K562 (cell line): ENCODE results near the gene CARD8. TPM values are rescaled to one million over a fixed set of nuclear protein-coding genes. Genes with fewer than 3 reads are reported as not detected.

Source experiments
- CBFA2T3 ChIP-seq: fragments of 450-650 bp; IDR thresholded peaks from 2 replicates; pipeline ENCODE4 v1.6.1; 2017
- EWSR1 ChIP-seq: fragments of 450-650 bp; IDR thresholded peaks from 2 replicates; pipeline ENCODE4 v1.6.1; 2018; ENCODE audit warnings: borderline replicate concordance, mild to moderate bottlenecking, low read depth, moderate library complexity; ENCODE audit not compliant: partially characterized antibody
- EZH2 ChIP-seq: IDR thresholded peaks from 2 replicates; pipeline ENCODE4 v1.6.1; 2012; ENCODE audit warnings: low read depth, mild to moderate bottlenecking, inconsistent platforms, low read length, borderline replicate concordance
- HDAC6 ChIP-seq: IDR thresholded peaks from 2 replicates; pipeline ENCODE4 v1.6.1; 2012; ENCODE audit warnings: low read depth, mild to moderate bottlenecking, control low read depth, inconsistent platforms, low read length, moderate library complexity
- JUND ChIP-seq, 2 experiments: IDR thresholded peaks; 2 replicates in 1 of 2; 3 replicates in 1 of 2; pipeline ENCODE4 v1.6.1; 2011; ENCODE audit warnings: borderline replicate concordance in 2 of 2, low read depth in 2 of 2, low read length in 2 of 2, improper control_type of control experiment in 1 of 2, missing biosample characterization in 1 of 2, missing genetic modification characterization in 1 of 2, missing genetic modification reagents in 1 of 2
- LEF1 ChIP-seq: fragments of 450-650 bp; IDR thresholded peaks from 2 replicates; pipeline ENCODE4 v1.6.1; 2016; ENCODE audit warnings: mild to moderate bottlenecking
- MBD1 ChIP-seq: fragments of 250-450 bp; sonication (Bioruptor Pico); IDR thresholded peaks from 2 replicates; pipeline ENCODE4 v1.8.0; 2022; ENCODE audit warnings: inconsistent platforms
- NEUROD1 ChIP-seq: fragments of 150-350 bp; IDR thresholded peaks from 2 replicates; pipeline ENCODE4 v1.6.1; 2014; ENCODE audit warnings: borderline replicate concordance, low read length, low read depth; ENCODE audit not compliant: partially characterized antibody
- PHTF2 ChIP-seq: fragments of 250-450 bp; sonication (Bioruptor Pico); IDR thresholded peaks from 2 replicates; pipeline ENCODE4 v1.5.0; 2021; ENCODE audit warnings: mild to moderate bottlenecking
- POLR3A ChIP-seq: IDR thresholded peaks from 2 replicates; pipeline ENCODE4 v1.6.1; 2011; ENCODE audit warnings: borderline replicate concordance, mild to moderate bottlenecking, moderate library complexity; ENCODE audit not compliant: insufficient read length, insufficient read depth; ENCODE audit errors: extremely low read depth
- RBM39 ChIP-seq: fragments of 200-400 bp; formaldehyde crosslinking; optimal IDR thresholded peaks from 2 replicates; pipeline ENCODE3; 2018; ENCODE audit warnings: low read depth, low read length
- SAFB2 ChIP-seq: fragments of 200-400 bp; formaldehyde crosslinking; IDR thresholded peaks from 2 replicates; pipeline ENCODE4 v1.6.1; 2018; ENCODE audit warnings: borderline replicate concordance, low read length, low read depth, moderate library complexity; ENCODE audit not compliant: severe bottlenecking
- TAF1 ChIP-seq: IDR thresholded peaks from 2 replicates; pipeline ENCODE4 v1.6.1; 2011; ENCODE audit warnings: mild to moderate bottlenecking, low read length, moderate library complexity; ENCODE audit not compliant: insufficient read depth, control insufficient read depth, severe bottlenecking; ENCODE audit errors: extremely low read depth
- TFAM ChIP-seq: fragments of 250-450 bp; sonication (Bioruptor Pico); conservative IDR thresholded peaks from 2 replicates; pipeline ENCODE4 v1.5.0; 2021; ENCODE audit warnings: mild to moderate bottlenecking, moderate library complexity
- ZKSCAN8 ChIP-seq: fragments of 200-800 bp; sonication (Bioruptor generic); IDR thresholded peaks from 2 replicates; pipeline ENCODE4 v1.6.1; 2016; ENCODE audit warnings: missing genetic modification characterization, missing compliant biosample characterization
- ZMIZ1 ChIP-seq, 2 experiments: fragments of 150-350 bp in 1 of 2; IDR thresholded peaks; 2 replicates each; pipeline ENCODE4 v1.6.1; 2012 to 2016; ENCODE audit warnings: low read depth in 2 of 2, low read length in 2 of 2, mild to moderate bottlenecking in 1 of 2, moderate library complexity in 1 of 2
- ZNF696 ChIP-seq: fragments of 250-450 bp; sonication (Bioruptor Pico); conservative IDR thresholded peaks from 2 replicates; pipeline ENCODE4 v1.4.0; 2020; ENCODE audit warnings: mild to moderate bottlenecking, moderate library complexity
- polyA plus RNA-seq, 8 experiments: library from polyadenylated mRNA; depleted of rRNA in 4 of 8; stranded (reverse) in 5 of 8; unstranded in 3 of 8; fragments of >200 nt; fragmentation: Nextera tagmentation in 2 of 8; fragmentation: Illumina TruSeq in 1 of 8; extraction: Ambion mirVana in 2 of 8; extraction: Trizol in 1 of 8; gene quantifications; 2 replicates each; pipeline versions ENCODE4 v1.2.1 to v1.2.3, GENCODE V29; 2011 to 2014; ENCODE audit warnings: inconsistent platforms in 1 of 8, missing spikeins in 1 of 8
- total RNA-seq, 7 experiments: library from RNA; depleted of rRNA in 6 of 7; stranded (reverse); fragments of >200 nt in 6 of 7; fragmentation: Illumina TruSeq in 2 of 7; extraction: Trizol in 2 of 7; gene quantifications; 2 replicates each; pipeline versions ENCODE4 v1.2.1 to v1.2.3, GENCODE V29; 2011 to 2021; ENCODE audit warnings: low replicate concordance in 1 of 7
- TF ChIP-seq, protein P1 (sequence below): sonication (generic); formaldehyde crosslinking; IDR thresholded peaks from 2 replicates; pipeline ENCODE4 v1.8.0; 2022; ENCODE audit warnings: mild to moderate bottlenecking, missing genetic modification reagents

Gene CARD8
- total and polyA plus RNA-seq, 9 of the 15 experiments (the other 6 are each of a cell fraction or from before 2014, with no cell fraction given): 11.5 to 26.4 (median 20.8) TPM

DNA sequence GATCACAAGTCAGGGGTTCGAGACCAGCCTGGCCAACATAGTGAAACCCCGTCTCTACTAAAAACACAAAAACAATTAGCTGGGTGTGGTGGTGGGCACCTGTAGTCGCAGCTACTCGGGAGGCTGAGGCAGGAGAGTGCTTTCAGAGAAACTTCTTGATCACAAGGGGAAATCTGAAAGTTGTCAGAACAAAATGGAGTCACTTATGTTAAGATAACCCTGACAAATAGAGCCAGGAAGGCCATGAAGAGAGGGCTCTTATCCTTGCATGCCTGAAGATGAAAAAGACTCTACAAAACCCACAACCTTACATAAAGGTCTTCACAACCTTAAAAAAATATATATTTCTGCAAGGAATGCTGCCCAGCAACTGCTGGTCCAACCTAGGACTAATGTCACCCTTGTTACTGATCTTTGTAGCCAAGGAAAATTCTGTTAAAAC, 1.2 kb downstream of the CARD8 start (continued):
- TF ChIP-seq MBD1 (0 out of 2 replicates have a peak, but pooled peaks have one; percentile 33), LEF1 (no peak), ZKSCAN8 (peak; percentile 96), TAF1 (no peak), TFAM (CRISPR knock-in tag) (no peak), PHTF2 (0 out of 2 replicates have a peak, but pooled peaks have one; percentile 52), SAFB2 (no peak), EZH2 (no peak), POLR3A (no peak), ZMIZ1 (IDR thresholded peaks at IDR 0.05; ENCODE audit: low read depth in 2 of 2, low read length in 2 of 2) (no peak), NEUROD1 (no peak), RBM39 (no peak), HDAC6 (no peak), CBFA2T3 (no peak), EWSR1 (no peak), ZNF696 (CRISPR knock-in tag) (peak; percentile 73; the same call in 1 of the 2 replicates), JUND (IDR thresholded peaks at IDR 0.05; ENCODE audit: borderline replicate concordance, low read depth, low read length) (no peak), JUND (tag; IDR thresholded peaks at IDR 0.05; ENCODE audit: borderline replicate concordance, low read depth, low read length) (peak; percentile 76; the same call in 2 of the 3 replicates)
- TF ChIP-seq, protein P1, sequence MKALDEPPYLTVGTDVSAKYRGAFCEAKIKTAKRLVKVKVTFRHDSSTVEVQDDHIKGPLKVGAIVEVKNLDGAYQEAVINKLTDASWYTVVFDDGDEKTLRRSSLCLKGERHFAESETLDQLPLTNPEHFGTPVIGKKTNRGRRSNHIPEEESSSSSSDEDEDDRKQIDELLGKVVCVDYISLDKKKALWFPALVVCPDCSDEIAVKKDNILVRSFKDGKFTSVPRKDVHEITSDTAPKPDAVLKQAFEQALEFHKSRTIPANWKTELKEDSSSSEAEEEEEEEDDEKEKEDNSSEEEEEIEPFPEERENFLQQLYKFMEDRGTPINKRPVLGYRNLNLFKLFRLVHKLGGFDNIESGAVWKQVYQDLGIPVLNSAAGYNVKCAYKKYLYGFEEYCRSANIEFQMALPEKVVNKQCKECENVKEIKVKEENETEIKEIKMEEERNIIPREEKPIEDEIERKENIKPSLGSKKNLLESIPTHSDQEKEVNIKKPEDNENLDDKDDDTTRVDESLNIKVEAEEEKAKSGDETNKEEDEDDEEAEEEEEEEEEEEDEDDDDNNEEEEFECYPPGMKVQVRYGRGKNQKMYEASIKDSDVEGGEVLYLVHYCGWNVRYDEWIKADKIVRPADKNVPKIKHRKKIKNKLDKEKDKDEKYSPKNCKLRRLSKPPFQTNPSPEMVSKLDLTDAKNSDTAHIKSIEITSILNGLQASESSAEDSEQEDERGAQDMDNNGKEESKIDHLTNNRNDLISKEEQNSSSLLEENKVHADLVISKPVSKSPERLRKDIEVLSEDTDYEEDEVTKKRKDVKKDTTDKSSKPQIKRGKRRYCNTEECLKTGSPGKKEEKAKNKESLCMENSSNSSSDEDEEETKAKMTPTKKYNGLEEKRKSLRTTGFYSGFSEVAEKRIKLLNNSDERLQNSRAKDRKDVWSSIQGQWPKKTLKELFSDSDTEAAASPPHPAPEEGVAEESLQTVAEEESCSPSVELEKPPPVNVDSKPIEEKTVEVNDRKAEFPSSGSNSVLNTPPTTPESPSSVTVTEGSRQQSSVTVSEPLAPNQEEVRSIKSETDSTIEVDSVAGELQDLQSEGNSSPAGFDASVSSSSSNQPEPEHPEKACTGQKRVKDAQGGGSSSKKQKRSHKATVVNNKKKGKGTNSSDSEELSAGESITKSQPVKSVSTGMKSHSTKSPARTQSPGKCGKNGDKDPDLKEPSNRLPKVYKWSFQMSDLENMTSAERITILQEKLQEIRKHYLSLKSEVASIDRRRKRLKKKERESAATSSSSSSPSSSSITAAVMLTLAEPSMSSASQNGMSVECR (CRISPR knock-in tag): no peak
